WTC11 (cell line): Measurements from ENCODE around the gene PIK3C2G. TPM values are rescaled to one million over a fixed set of nuclear protein-coding genes. Genes with fewer than 3 reads are reported as not detected.

Experiments
- ATAC-seq: fragments of 200-7000 bp; cut with Tn5 transposase; 2 replicates; pipeline ENCODE4 v1.10.0; 2021; ENCODE audit warnings: mild to moderate bottlenecking, moderate library complexity
- CTCF ChIA-PET: fragments of 300-600 bp; sonication (Branson Sonifier 250); formaldehyde crosslinking; loops from one replicate; lab custom pipeline; 2021; ENCODE audit warnings: antibody characterized with exemption; lab: Charles Lee
- POLR2A ChIA-PET: fragments of 350-600 bp; sonication (Branson Sonifier 250); formaldehyde crosslinking; loops from one replicate; lab custom pipeline; 2021; ENCODE audit warnings: antibody characterized with exemption; lab: Charles Lee
- DNase-seq: peaks from one replicate; pipeline ENCODE4 v3.0.0; 2021; ENCODE audit warnings: low spot score
- H3K27ac Mint-ChIP-seq: 2 replicates; pipeline ENCODE4 v1.8.0; 2021; ENCODE audit warnings: mixed read lengths
- H3K27me3 Mint-ChIP-seq: 2 replicates; pipeline ENCODE4 v1.8.0; 2021; ENCODE audit warnings: low read depth, mild to moderate bottlenecking, moderate library complexity, mixed read lengths
- H3K36me3 Mint-ChIP-seq: 2 replicates; pipeline ENCODE4 v1.8.0; 2021; ENCODE audit warnings: mixed read lengths
- H3K4me1 Mint-ChIP-seq: 2 replicates; pipeline ENCODE4 v1.8.0; 2022; ENCODE audit warnings: mixed read lengths
- H3K4me3 Mint-ChIP-seq: 2 replicates; pipeline ENCODE4 v1.8.0; 2021; ENCODE audit warnings: mild to moderate bottlenecking, moderate library complexity, mixed read lengths
- H3K9me3 Mint-ChIP-seq: 2 replicates; pipeline ENCODE4 v1.8.0; 2021; ENCODE audit warnings: mixed read lengths
- GABPB1 ChIP-seq: sonication (generic); formaldehyde crosslinking; IDR thresholded peaks from 2 replicates; pipeline ENCODE4 v1.8.1; 2023; ENCODE audit warnings: mild to moderate bottlenecking, missing genetic modification reagents
- GRHL2 ChIP-seq: fragments of 250-450 bp; sonication (Bioruptor Pico); IDR thresholded peaks from 2 replicates; pipeline ENCODE4 v1.8.0; 2022; ENCODE audit warnings: mild to moderate bottlenecking, moderate library complexity; ENCODE audit not compliant: insufficient replicate concordance, severe bottlenecking
- NFYB ChIP-seq: sonication (generic); formaldehyde crosslinking; conservative IDR thresholded peaks from 2 replicates; pipeline ENCODE4 v1.8.0; 2022; ENCODE audit warnings: low read depth, missing genetic modification reagents
- NR2C2 ChIP-seq: sonication (generic); formaldehyde crosslinking; IDR thresholded peaks from 2 replicates; pipeline ENCODE4 v1.8.0; 2022; ENCODE audit warnings: mild to moderate bottlenecking, missing genetic modification reagents
- RORB ChIP-seq: fragments of 250-450 bp; sonication (Bioruptor Pico); IDR thresholded peaks from 2 replicates; pipeline ENCODE4 v1.9.0; 2021; ENCODE audit warnings: mild to moderate bottlenecking
- TP53 ChIP-seq: sonication (generic); formaldehyde crosslinking; IDR thresholded peaks from 2 replicates; pipeline ENCODE4 v1.8.1; 2023; ENCODE audit warnings: mild to moderate bottlenecking, missing genetic modification reagents
- ZNF232 ChIP-seq: sonication (generic); formaldehyde crosslinking; IDR thresholded peaks from 2 replicates; pipeline ENCODE4 v1.8.0; 2022; ENCODE audit warnings: mild to moderate bottlenecking, missing genetic modification reagents
- ZNF396 ChIP-seq: fragments of 250-450 bp; sonication (Bioruptor Pico); IDR thresholded peaks from 2 replicates; pipeline ENCODE4 v1.8.0; 2021; ENCODE audit warnings: mild to moderate bottlenecking, moderate library complexity, borderline replicate concordance
- ZNF671 ChIP-seq: fragments of 250-450 bp; sonication (Bioruptor Pico); IDR thresholded peaks from 2 replicates; pipeline ENCODE4 v1.8.0; 2021; ENCODE audit warnings: mild to moderate bottlenecking
- total RNA-seq: library from RNA; stranded (reverse); gene quantifications from 3 replicates; pipeline ENCODE4 v1.2.3, GENCODE V29; 2021
- TF ChIP-seq, protein P1 (sequence below): sonication (generic); formaldehyde crosslinking; IDR thresholded peaks from 2 replicates; pipeline ENCODE4 v1.8.1; 2022; ENCODE audit warnings: low read depth, missing genetic modification reagents, borderline replicate concordance
- TF ChIP-seq, protein P2 (sequence below): sonication (generic); formaldehyde crosslinking; IDR thresholded peaks from 2 replicates; pipeline ENCODE4 v1.8.0; 2023; ENCODE audit warnings: missing genetic modification reagents, mild to moderate bottlenecking, borderline replicate concordance
- TF ChIP-seq, protein P3 (sequence below): sonication (generic); formaldehyde crosslinking; IDR thresholded peaks from 2 replicates; pipeline ENCODE4 v1.8.0; 2023; ENCODE audit warnings: mild to moderate bottlenecking, missing genetic modification reagents
- TF ChIP-seq, protein P4 (sequence below): sonication (generic); formaldehyde crosslinking; IDR thresholded peaks from 2 replicates; pipeline ENCODE4 v1.8.1; 2022; ENCODE audit warnings: mild to moderate bottlenecking, moderate library complexity, missing genetic modification reagents
- TF ChIP-seq, protein P5 (sequence below): sonication (generic); formaldehyde crosslinking; IDR thresholded peaks from 2 replicates; pipeline ENCODE4 v1.8.1; 2023; ENCODE audit warnings: mild to moderate bottlenecking, missing genetic modification reagents, moderate library complexity
- TF ChIP-seq, protein P6 (sequence below): sonication (generic); formaldehyde crosslinking; IDR thresholded peaks from 2 replicates; pipeline ENCODE4 v1.8.0; 2022; ENCODE audit warnings: mild to moderate bottlenecking, missing genetic modification reagents

The PIK3C2G gene
- total RNA-seq, 1 experiment from 2014 or later: not detected

DNA sequence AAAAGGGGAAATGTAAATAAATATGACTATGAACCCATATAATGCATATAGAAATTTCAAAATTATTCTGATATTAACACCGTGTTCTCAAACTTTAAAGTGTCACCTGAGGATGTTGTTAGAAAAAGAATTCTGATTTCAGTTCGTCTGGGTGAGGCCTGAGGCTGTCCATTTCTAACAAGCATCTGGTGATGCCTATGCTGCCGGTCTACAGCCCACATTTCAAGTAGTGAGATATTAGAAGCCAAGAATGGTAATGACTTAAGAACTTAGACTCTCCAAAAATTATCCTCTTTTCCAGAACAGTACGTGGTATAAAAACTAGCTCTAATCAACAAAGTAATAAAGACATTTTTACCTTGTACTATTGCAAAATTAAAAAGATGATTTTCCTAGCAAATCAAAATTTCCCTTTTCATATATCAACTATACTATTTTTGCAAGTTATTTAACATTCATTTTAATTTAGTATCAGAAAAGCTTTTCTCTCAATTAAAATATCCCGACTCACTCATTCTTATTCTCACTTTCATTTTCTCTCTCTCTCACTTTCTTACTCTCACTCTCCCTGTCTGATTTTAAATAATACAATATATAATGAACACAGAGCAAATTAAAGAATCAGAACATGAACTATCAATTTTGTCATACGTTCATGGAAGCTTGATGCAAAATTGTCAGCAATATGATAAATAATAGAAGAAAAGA, 35.0 kb downstream of the PIK3C2G start:
- ChIA-PET CTCF (no interaction called here), POLR2A (no interaction called here)

More for the DNA sequence above, 35.0 kb downstream of the PIK3C2G start:
- ATAC-seq: no peak
- H3K4me1 Mint-ChIP-seq: peaks cover 50% of the 10 kb centered on the region
- DNase-seq: no peak
- peaks cover 13% of the 10 kb centered on the region for H3K36me3 Mint-ChIP-seq
- TF ChIP-seq NFYB (CRISPR knock-in tag) (no peak), ZNF396 (CRISPR knock-in tag) (no peak), TP53 (CRISPR knock-in tag) (no peak), GABPB1 (CRISPR knock-in tag) (no peak), NR2C2 (CRISPR knock-in tag) (no peak), ZNF671 (CRISPR knock-in tag) (no peak), RORB (CRISPR knock-in tag) (no peak), GRHL2 (CRISPR knock-in tag) (no peak), ZNF232 (CRISPR knock-in tag) (no peak)
- TF ChIP-seq, protein P1, sequence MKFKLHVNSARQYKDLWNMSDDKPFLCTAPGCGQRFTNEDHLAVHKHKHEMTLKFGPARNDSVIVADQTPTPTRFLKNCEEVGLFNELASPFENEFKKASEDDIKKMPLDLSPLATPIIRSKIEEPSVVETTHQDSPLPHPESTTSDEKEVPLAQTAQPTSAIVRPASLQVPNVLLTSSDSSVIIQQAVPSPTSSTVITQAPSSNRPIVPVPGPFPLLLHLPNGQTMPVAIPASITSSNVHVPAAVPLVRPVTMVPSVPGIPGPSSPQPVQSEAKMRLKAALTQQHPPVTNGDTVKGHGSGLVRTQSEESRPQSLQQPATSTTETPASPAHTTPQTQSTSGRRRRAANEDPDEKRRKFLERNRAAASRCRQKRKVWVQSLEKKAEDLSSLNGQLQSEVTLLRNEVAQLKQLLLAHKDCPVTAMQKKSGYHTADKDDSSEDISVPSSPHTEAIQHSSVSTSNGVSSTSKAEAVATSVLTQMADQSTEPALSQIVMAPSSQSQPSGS (CRISPR knock-in tag): no peak
- TF ChIP-seq, protein P2, sequence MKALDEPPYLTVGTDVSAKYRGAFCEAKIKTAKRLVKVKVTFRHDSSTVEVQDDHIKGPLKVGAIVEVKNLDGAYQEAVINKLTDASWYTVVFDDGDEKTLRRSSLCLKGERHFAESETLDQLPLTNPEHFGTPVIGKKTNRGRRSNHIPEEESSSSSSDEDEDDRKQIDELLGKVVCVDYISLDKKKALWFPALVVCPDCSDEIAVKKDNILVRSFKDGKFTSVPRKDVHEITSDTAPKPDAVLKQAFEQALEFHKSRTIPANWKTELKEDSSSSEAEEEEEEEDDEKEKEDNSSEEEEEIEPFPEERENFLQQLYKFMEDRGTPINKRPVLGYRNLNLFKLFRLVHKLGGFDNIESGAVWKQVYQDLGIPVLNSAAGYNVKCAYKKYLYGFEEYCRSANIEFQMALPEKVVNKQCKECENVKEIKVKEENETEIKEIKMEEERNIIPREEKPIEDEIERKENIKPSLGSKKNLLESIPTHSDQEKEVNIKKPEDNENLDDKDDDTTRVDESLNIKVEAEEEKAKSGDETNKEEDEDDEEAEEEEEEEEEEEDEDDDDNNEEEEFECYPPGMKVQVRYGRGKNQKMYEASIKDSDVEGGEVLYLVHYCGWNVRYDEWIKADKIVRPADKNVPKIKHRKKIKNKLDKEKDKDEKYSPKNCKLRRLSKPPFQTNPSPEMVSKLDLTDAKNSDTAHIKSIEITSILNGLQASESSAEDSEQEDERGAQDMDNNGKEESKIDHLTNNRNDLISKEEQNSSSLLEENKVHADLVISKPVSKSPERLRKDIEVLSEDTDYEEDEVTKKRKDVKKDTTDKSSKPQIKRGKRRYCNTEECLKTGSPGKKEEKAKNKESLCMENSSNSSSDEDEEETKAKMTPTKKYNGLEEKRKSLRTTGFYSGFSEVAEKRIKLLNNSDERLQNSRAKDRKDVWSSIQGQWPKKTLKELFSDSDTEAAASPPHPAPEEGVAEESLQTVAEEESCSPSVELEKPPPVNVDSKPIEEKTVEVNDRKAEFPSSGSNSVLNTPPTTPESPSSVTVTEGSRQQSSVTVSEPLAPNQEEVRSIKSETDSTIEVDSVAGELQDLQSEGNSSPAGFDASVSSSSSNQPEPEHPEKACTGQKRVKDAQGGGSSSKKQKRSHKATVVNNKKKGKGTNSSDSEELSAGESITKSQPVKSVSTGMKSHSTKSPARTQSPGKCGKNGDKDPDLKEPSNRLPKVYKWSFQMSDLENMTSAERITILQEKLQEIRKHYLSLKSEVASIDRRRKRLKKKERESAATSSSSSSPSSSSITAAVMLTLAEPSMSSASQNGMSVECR: no peak
- TF ChIP-seq, protein P3, sequence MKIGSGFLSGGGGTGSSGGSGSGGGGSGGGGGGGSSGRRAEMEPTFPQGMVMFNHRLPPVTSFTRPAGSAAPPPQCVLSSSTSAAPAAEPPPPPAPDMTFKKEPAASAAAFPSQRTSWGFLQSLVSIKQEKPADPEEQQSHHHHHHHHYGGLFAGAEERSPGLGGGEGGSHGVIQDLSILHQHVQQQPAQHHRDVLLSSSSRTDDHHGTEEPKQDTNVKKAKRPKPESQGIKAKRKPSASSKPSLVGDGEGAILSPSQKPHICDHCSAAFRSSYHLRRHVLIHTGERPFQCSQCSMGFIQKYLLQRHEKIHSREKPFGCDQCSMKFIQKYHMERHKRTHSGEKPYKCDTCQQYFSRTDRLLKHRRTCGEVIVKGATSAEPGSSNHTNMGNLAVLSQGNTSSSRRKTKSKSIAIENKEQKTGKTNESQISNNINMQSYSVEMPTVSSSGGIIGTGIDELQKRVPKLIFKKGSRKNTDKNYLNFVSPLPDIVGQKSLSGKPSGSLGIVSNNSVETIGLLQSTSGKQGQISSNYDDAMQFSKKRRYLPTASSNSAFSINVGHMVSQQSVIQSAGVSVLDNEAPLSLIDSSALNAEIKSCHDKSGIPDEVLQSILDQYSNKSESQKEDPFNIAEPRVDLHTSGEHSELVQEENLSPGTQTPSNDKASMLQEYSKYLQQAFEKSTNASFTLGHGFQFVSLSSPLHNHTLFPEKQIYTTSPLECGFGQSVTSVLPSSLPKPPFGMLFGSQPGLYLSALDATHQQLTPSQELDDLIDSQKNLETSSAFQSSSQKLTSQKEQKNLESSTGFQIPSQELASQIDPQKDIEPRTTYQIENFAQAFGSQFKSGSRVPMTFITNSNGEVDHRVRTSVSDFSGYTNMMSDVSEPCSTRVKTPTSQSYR (CRISPR knock-in tag): no peak
- TF ChIP-seq, protein P4, sequence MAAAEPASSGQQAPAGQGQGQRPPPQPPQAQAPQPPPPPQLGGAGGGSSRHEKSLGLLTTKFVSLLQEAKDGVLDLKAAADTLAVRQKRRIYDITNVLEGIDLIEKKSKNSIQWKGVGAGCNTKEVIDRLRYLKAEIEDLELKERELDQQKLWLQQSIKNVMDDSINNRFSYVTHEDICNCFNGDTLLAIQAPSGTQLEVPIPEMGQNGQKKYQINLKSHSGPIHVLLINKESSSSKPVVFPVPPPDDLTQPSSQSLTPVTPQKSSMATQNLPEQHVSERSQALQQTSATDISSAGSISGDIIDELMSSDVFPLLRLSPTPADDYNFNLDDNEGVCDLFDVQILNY (CRISPR knock-in tag): no peak
- TF ChIP-seq, protein P5, sequence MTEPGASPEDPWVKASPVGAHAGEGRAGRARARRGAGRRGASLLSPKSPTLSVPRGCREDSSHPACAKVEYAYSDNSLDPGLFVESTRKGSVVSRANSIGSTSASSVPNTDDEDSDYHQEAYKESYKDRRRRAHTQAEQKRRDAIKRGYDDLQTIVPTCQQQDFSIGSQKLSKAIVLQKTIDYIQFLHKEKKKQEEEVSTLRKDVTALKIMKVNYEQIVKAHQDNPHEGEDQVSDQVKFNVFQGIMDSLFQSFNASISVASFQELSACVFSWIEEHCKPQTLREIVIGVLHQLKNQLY (CRISPR knock-in tag): no peak
- TF ChIP-seq, protein P6, sequence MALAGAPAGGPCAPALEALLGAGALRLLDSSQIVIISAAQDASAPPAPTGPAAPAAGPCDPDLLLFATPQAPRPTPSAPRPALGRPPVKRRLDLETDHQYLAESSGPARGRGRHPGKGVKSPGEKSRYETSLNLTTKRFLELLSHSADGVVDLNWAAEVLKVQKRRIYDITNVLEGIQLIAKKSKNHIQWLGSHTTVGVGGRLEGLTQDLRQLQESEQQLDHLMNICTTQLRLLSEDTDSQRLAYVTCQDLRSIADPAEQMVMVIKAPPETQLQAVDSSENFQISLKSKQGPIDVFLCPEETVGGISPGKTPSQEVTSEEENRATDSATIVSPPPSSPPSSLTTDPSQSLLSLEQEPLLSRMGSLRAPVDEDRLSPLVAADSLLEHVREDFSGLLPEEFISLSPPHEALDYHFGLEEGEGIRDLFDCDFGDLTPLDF (CRISPR knock-in tag): no peak
- peaks cover 16% of the 10 kb centered on the region for H3K9me3 Mint-ChIP-seq
- no peak overlapping the region for H3K4me3 Mint-ChIP-seq
- H3K27ac Mint-ChIP-seq: no peak overlapping the region; the same call in 1 of the 2 replicates
- H3K27me3 Mint-ChIP-seq: peaks cover 4% of the 10 kb centered on the region; the same call in 1 of the 2 replicates
